ENCODE data around the gene TMEM39B. TPM values are rescaled to one million over a fixed set of nuclear protein-coding genes. Genes with fewer than 3 reads are reported as not detected.

The TMEM39B gene
- total RNA-seq, 1 experiment from 2014 or later = 30.4 TPM

DNA sequence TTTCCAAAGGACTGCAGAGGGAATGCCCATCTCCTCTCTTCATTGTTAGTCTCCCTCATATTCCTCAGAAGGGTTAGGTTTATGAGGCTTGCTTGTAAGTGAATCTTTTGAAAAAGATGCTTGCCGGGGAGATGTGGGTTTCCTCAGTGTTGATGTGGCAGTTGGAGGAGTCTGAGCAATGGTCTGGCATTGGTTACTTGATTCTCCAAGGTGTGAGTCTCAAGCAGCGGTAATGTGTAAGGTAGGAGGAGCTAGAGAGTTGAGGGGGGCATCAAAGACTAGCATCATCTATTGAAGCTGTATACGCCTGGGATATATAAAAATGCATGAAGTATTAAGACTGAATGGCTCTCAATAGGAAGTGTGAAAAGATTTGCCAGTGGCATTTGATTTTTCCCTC lies 37.6 kb upstream of the TMEM39B start:
- peaks cover 82% of the 10 kb centered on the region for H3K36me3 ChIP-seq (ENCODE audit: insufficient read depth, low read length, poor library complexity, severe bottlenecking)
- H3K4me1 ChIP-seq (ENCODE audit: insufficient read depth, low read length, poor library complexity, severe bottlenecking) = no peaks in the 10 kb centered on the region
- CTCF ChIA-PET = no interaction called here

DNA sequence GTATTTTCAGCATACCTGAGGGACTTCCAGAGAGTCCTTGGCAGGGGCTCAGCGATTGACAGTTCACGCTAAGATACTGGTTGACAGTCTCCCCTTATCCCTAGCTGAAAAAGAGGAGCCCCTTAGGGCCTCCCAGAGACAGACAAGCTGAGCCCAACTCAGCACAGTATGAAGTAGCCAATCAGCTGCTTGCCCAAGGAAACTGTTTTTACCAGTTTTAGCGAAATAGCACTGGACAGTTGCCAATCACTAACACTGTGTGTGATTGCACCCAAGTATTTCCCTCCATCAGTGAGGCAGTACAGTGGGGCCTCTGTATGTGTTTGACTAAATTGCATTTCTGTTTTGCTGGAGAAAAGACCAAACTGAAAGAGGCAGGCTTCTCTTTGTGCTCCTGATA lies 32.0 kb upstream of the TMEM39B start:
- TF ChIP-seq, protein P1, sequence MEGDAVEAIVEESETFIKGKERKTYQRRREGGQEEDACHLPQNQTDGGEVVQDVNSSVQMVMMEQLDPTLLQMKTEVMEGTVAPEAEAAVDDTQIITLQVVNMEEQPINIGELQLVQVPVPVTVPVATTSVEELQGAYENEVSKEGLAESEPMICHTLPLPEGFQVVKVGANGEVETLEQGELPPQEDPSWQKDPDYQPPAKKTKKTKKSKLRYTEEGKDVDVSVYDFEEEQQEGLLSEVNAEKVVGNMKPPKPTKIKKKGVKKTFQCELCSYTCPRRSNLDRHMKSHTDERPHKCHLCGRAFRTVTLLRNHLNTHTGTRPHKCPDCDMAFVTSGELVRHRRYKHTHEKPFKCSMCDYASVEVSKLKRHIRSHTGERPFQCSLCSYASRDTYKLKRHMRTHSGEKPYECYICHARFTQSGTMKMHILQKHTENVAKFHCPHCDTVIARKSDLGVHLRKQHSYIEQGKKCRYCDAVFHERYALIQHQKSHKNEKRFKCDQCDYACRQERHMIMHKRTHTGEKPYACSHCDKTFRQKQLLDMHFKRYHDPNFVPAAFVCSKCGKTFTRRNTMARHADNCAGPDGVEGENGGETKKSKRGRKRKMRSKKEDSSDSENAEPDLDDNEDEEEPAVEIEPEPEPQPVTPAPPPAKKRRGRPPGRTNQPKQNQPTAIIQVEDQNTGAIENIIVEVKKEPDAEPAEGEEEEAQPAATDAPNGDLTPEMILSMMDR (conservative IDR thresholded peaks at IDR 0.05; ENCODE audit: low read depth, low read length) = no peak
- TF ChIP-seq EZH2 (IDR thresholded peaks at IDR 0.05; ENCODE audit: borderline replicate concordance, low read depth, low read length, poor library complexity, severe bottlenecking) = no peak

More for the DNA sequence above, 37.6 kb upstream of the TMEM39B start:
- Histone ChIP-seq H3K27me3 (replicated peaks; ENCODE audit: insufficient read depth, low read depth, low read length, poor library complexity) (no peaks in the 10 kb centered on the region), H3K27ac (ENCODE audit: low read depth, low read length, poor library complexity, severe bottlenecking) (no peak overlapping the region), H3K9me3 (ENCODE audit: low read depth, low read length, poor library complexity, severe bottlenecking) (no peaks in the 10 kb centered on the region), H3K4me3 (ENCODE audit: low read depth, low read length, poor library complexity, severe bottlenecking) (no peak overlapping the region)
- POLR2A ChIA-PET (ENCODE audit: low non-redundant PET) = no interaction called here
- intact Hi-C loops (cut with micrococcal nuclease; ENCODE audit: unreplicated experiment) = no loop called here
- BruUV-seq (replicated peaks) = no TSS peak
- TF ChIP-seq EZH2 (IDR thresholded peaks at IDR 0.05; ENCODE audit: borderline replicate concordance, low read depth, low read length, poor library complexity, severe bottlenecking) = no peak
- DNase-seq (ENCODE audit: low spot score) = no peak

DNA sequence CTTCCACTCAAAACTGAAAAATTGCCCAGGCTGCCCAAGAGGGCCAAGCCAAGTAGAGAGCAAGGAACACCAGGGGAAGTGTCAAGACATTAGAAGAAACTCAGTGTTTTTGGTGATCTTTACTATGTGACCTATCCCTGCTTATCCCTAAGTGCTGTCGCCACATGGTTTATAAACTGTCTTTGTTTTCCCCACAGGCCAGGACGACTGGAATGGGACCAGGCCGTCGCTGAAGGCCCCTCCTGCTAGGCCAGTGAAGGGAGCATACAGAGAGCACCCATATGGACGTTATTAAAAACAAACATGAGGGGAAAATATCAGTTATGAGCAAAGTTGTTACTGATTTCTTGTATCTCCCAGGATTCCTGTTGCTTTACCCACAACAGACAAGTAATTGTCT lies 30.4 kb upstream of the TMEM39B start:
- CTCF ChIA-PET = no interaction called here
- POLR2A ChIA-PET (ENCODE audit: low non-redundant PET) = no interaction called here
- TF ChIP-seq, protein P1 (conservative IDR thresholded peaks at IDR 0.05; ENCODE audit: low read depth, low read length) = no peak
- TF ChIP-seq EZH2 (IDR thresholded peaks at IDR 0.05; ENCODE audit: borderline replicate concordance, low read depth, low read length, poor library complexity, severe bottlenecking) = no peak
- Histone ChIP-seq H3K27me3 (replicated peaks; ENCODE audit: insufficient read depth, low read depth, low read length, poor library complexity) (no peaks in the 10 kb centered on the region), H3K36me3 (ENCODE audit: insufficient read depth, low read length, poor library complexity, severe bottlenecking) (peaks cover 68% of the 10 kb centered on the region), H3K4me1 (ENCODE audit: insufficient read depth, low read length, poor library complexity, severe bottlenecking) (no peaks in the 10 kb centered on the region), H3K9me3 (ENCODE audit: low read depth, low read length, poor library complexity, severe bottlenecking) (no peaks in the 10 kb centered on the region), H3K27ac (ENCODE audit: low read depth, low read length, poor library complexity, severe bottlenecking) (no peak overlapping the region), H3K4me3 (ENCODE audit: low read depth, low read length, poor library complexity, severe bottlenecking) (no peak overlapping the region)
- no peak for DNase-seq (ENCODE audit: low spot score)
- no TSS peak for BruUV-seq (replicated peaks)
- intact Hi-C loops (cut with micrococcal nuclease; ENCODE audit: unreplicated experiment) = no loop called here

More for the DNA sequence above, 32.0 kb upstream of the TMEM39B start:
- H3K4me1 ChIP-seq (ENCODE audit: insufficient read depth, low read length, poor library complexity, severe bottlenecking) = no peaks in the 10 kb centered on the region
- no peak for DNase-seq (ENCODE audit: low spot score)
- ChIA-PET POLR2A (ENCODE audit: low non-redundant PET) (no interaction called here), CTCF (no interaction called here)
- no peak overlapping the region for H3K27ac ChIP-seq (ENCODE audit: low read depth, low read length, poor library complexity, severe bottlenecking)
- BruUV-seq (replicated peaks) = no TSS peak
- H3K27me3 ChIP-seq (replicated peaks; ENCODE audit: insufficient read depth, low read depth, low read length, poor library complexity) = no peaks in the 10 kb centered on the region
- peaks cover 68% of the 10 kb centered on the region for H3K36me3 ChIP-seq (ENCODE audit: insufficient read depth, low read length, poor library complexity, severe bottlenecking)
- H3K9me3 ChIP-seq (ENCODE audit: low read depth, low read length, poor library complexity, severe bottlenecking) = no peaks in the 10 kb centered on the region
- H3K4me3 ChIP-seq (ENCODE audit: low read depth, low read length, poor library complexity, severe bottlenecking) = no peak overlapping the region
- intact Hi-C loops (cut with micrococcal nuclease; ENCODE audit: unreplicated experiment) = no loop called here

DNA sequence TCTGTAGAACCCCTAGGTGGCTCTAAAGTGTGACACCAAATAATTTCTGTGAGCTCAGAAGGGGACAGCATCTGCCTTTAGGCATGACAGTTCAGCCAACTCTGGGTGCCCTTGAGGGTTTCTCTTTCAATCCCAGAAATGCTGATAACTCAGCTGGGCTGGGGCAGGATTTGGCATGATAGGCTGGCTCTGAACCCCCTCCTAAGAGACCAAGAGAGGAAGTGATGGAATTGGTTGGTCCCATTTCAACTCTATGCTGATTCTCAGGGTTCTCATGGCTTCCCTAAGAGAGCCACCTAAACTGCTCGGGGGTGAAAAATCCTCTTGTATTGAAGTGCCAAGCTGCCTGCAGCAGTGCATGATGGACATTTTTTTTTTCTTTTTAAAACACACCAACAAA lies 28.5 kb upstream of the TMEM39B start:
- ChIA-PET CTCF (interaction anchor here (0.5 kb wide), 1 partner anchor 39 kb away, joined by 3 read pairs; no protein-coding TSS in a partner anchor), POLR2A (ENCODE audit: low non-redundant PET) (no interaction called here)
- H3K4me3 ChIP-seq (ENCODE audit: low read depth, low read length, poor library complexity, severe bottlenecking) = no peak overlapping the region
- no peak overlapping the region for H3K27ac ChIP-seq (ENCODE audit: low read depth, low read length, poor library complexity, severe bottlenecking)
- H3K27me3 ChIP-seq (replicated peaks; ENCODE audit: insufficient read depth, low read depth, low read length, poor library complexity) = no peaks in the 10 kb centered on the region
- H3K36me3 ChIP-seq (ENCODE audit: insufficient read depth, low read length, poor library complexity, severe bottlenecking) = peaks cover 64% of the 10 kb centered on the region
- intact Hi-C loops (cut with micrococcal nuclease; ENCODE audit: unreplicated experiment) = no loop called here
- no peaks in the 10 kb centered on the region for H3K4me1 ChIP-seq (ENCODE audit: insufficient read depth, low read length, poor library complexity, severe bottlenecking)
- TF ChIP-seq EZH2 (IDR thresholded peaks at IDR 0.05; ENCODE audit: borderline replicate concordance, low read depth, low read length, poor library complexity, severe bottlenecking) = no peak
- TF ChIP-seq, protein P1 (conservative IDR thresholded peaks at IDR 0.05; ENCODE audit: low read depth, low read length) = no peak
- DNase-seq (ENCODE audit: low spot score) = no peak
- no TSS peak for BruUV-seq (replicated peaks)
- no peaks in the 10 kb centered on the region for H3K9me3 ChIP-seq (ENCODE audit: low read depth, low read length, poor library complexity, severe bottlenecking)
